Osteocyte (in vitro differentiated cells): ENCODE measurements around the gene ALKBH3. TPM values are rescaled to one million over a fixed set of nuclear protein-coding genes. Genes with fewer than 3 reads are reported as not detected.
A peak's percentile ranks its signal among the peaks of the same experiment; 100 is the strongest.

Source experiments
- DNase-seq: peaks from one replicate; pipeline ENCODE4 v3.0.0; 2021; ENCODE audit warnings: mixed read lengths; ENCODE audit not compliant: unreplicated experiment; ENCODE audit errors: extremely low spot score
- H3K27ac Mint-ChIP-seq: one replicate; pipeline ENCODE4 v1.8.0; 2021; ENCODE audit warnings: mild to moderate bottlenecking, mixed read lengths; ENCODE audit not compliant: unreplicated experiment
- H3K27me3 Mint-ChIP-seq: one replicate; pipeline ENCODE4 v1.8.0; 2021; ENCODE audit warnings: mixed read lengths; ENCODE audit not compliant: unreplicated experiment
- H3K36me3 Mint-ChIP-seq: one replicate; pipeline ENCODE4 v1.8.0; 2021; ENCODE audit warnings: mixed read lengths; ENCODE audit not compliant: unreplicated experiment
- H3K4me1 Mint-ChIP-seq: one replicate; pipeline ENCODE4 v1.8.0; 2021; ENCODE audit warnings: mixed read lengths; ENCODE audit not compliant: unreplicated experiment
- H3K4me3 Mint-ChIP-seq: one replicate; pipeline ENCODE4 v1.8.0; 2021; ENCODE audit warnings: mild to moderate bottlenecking, moderate library complexity, mixed read lengths; ENCODE audit not compliant: unreplicated experiment
- H3K9me3 Mint-ChIP-seq: one replicate; pipeline ENCODE4 v1.8.0; 2021; ENCODE audit warnings: mixed read lengths; ENCODE audit not compliant: unreplicated experiment
- CTCF ChIP-seq: fragments of 200-600 bp; sonication (generic); IDR thresholded peaks from 2 replicates; pipeline ENCODE4 v1.5.0; 2021; ENCODE audit warnings: antibody characterized with exemption, mild to moderate bottlenecking, moderate library complexity
- total RNA-seq: library from RNA; stranded (reverse); gene quantifications from 2 replicates; pipeline ENCODE4 v1.2.1, GENCODE V29; 2021

ALKBH3 gene
- total RNA-seq, 1 donor from 2014 or later = 32.4 TPM

- Mint-ChIP-seq H3K4me3 (no peak overlapping the region), H3K4me1 (peaks cover 3% of the 10 kb centered on the region), H3K9me3 (no peaks in the 10 kb centered on the region), H3K27me3 (no peaks in the 10 kb centered on the region), H3K36me3 (peaks cover 42% of the 10 kb centered on the region), H3K27ac (no peak overlapping the region)
- DNase-seq = no peak
- TF ChIP-seq CTCF = no peak
Observed at GRCh38 chr11:43914466-43914865, 33.8 kb downstream of the ALKBH3 start.

GRCh38 chr11:43916621-43917020 is 36.0 kb downstream of the ALKBH3 start:
- no peaks in the 10 kb centered on the region for H3K9me3 Mint-ChIP-seq
- TF ChIP-seq CTCF = no peak
- peaks cover 17% of the 10 kb centered on the region for H3K4me1 Mint-ChIP-seq
- no peak overlapping the region for H3K27ac Mint-ChIP-seq
- DNase-seq = no peak
- H3K27me3 Mint-ChIP-seq = no peaks in the 10 kb centered on the region
- H3K4me3 Mint-ChIP-seq = no peak overlapping the region
- H3K36me3 Mint-ChIP-seq = peaks cover 36% of the 10 kb centered on the region

- no peak overlapping the region for H3K27ac Mint-ChIP-seq
- TF ChIP-seq CTCF = no peak
- H3K4me1 Mint-ChIP-seq = peaks cover 25% of the 10 kb centered on the region
- H3K4me3 Mint-ChIP-seq = no peak overlapping the region
- no peaks in the 10 kb centered on the region for H3K9me3 Mint-ChIP-seq
- H3K36me3 Mint-ChIP-seq = peaks cover 33% of the 10 kb centered on the region
- H3K27me3 Mint-ChIP-seq = no peaks in the 10 kb centered on the region
- DNase-seq = no peak
Observed at GRCh38 chr11:43917851-43918250, 37.2 kb downstream of the ALKBH3 start.

GRCh38 chr11:43918662-43919061 is 38.0 kb downstream of the ALKBH3 start:
- no peak overlapping the region for H3K4me3 Mint-ChIP-seq
- no peak for TF ChIP-seq CTCF
- H3K27ac Mint-ChIP-seq = no peak overlapping the region
- no peaks in the 10 kb centered on the region for H3K9me3 Mint-ChIP-seq
- H3K27me3 Mint-ChIP-seq = no peaks in the 10 kb centered on the region
- H3K36me3 Mint-ChIP-seq = peaks cover 30% of the 10 kb centered on the region
- no peak for DNase-seq
- H3K4me1 Mint-ChIP-seq = peaks cover 31% of the 10 kb centered on the region

GRCh38 chr11:43919852-43920597 is 39.4 kb downstream of the ALKBH3 start:
- peaks cover 25% of the 10 kb centered on the region for H3K36me3 Mint-ChIP-seq
- H3K4me3 Mint-ChIP-seq = no peak overlapping the region
- peaks cover 31% of the 10 kb centered on the region for H3K4me1 Mint-ChIP-seq
- H3K9me3 Mint-ChIP-seq = no peaks in the 10 kb centered on the region
- no peaks in the 10 kb centered on the region for H3K27me3 Mint-ChIP-seq
- peak overlapping the region; percentile 75 for H3K27ac Mint-ChIP-seq
- TF ChIP-seq CTCF = no peak
- peak; percentile 59 for DNase-seq
